NCI-H345 treated with DMSO at 0.1 percent for 48 hours (cell line): ENCODE measurements around the gene NEAT1.

Experiments
- DNase-seq: peaks from one replicate; lab custom pipeline; 2025; ENCODE audit not compliant: unreplicated experiment; lab: John Stamatoyannopoulos, UW

The NEAT1 gene

DNA sequence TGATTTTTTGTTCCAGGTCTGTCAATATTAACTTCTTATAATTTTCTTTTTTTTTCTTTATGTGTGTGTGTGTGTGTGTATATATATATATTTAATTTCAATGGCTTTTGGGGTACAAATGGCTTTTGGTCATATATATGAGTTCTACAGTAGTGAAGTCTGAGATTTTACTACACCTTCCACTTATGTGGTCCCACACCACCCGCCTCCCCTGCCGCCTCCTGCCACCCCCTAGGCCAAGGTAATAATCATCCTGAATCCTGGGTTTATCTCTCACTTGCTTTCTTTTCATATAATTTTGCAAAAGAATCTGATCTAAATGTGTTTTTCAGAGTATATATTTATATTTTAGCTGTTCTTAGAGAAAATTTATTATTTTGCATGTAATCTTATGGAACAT is 11.1 kb downstream of the NEAT1 start:
- no peak for DNase-seq

DNA sequence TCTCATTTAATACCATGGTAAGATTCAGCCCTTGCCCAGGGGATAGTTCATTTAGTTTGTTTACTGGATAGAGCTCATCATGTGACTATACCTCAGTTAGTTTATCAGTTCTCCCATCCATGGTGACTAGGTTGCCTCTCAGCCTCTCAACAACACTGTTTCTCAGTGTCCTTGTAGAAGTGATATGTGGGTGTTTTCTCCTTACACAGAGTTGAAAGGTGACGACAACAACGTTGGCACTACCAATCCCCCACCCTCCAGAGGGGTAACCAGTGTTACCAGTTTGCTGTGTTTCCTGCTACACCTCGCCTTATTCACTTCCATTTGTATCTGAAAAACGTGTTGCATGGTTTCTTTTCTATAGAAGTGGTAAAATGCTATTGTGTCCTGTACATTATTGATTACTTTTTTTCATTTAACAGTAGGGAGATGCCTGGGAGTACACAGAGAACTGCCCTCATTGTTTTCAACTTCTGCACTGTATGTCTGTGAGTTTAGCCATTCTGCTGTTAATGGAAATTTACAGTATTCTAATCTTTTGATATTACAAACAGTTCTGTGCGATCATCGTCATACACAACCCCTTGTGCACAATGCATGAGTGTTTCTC is 11.6 kb downstream of the NEAT1 start:
- no peak for DNase-seq

DNA sequence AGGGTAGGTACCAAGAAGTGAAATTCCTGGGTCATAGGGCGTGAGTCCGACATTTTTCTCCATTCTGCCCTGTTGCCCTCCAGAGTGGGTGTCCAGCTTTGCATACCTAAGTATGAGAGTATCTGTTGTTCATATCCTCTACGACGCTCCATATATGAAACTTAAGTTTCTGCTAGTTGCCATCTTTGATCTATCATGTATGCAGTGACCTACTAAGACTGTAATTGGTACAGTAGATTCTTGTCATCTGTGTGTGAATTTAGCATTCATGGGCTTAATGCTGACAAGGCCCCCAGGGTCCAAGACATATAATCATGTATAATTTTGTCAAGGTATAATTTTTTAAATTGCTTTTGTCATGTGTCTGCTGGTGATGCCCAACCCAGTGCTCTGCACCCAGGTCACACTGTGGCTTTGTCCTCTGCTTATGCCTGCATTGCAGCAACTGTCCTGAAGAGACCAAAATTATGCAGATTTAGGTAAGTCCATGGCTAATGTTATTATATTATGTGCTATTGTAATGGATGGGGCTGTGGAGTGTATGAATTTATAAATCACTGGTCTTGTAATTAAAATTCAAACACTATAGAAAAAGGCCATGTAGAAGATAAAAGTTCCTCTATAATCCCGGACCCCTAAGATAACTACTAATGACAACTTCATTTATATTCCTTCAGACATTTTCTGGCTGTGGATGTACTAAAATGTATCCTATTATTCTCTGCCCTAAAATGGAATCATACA is 12.2 kb downstream of the NEAT1 start:
- no peak for DNase-seq

DNA sequence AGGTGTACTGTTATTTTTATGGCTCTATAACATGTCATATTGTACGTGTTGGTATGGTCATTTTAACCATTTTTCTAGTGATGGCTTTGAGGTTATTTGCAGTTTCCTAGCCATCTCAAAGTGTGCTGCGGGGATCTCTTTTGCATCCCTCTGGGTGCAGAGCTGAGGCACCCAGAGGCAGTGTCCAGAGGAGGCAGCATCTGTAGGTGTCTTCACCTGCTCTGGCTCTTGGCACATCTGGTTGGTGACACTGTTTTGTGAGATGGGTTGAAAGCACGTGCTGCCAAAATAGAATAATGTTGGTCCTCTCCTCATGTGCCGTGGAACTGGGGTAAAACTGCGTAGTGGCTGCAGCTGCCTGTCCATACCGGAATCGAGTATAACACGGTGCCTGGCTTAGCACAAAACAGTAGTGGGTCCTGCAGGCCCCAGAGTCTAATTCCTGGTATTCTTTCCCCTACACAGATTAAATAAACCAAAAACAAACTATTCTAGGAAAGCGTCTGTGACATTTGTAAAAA is 12.9 kb downstream of the NEAT1 start:
- DNase-seq, result no peak

DNA sequence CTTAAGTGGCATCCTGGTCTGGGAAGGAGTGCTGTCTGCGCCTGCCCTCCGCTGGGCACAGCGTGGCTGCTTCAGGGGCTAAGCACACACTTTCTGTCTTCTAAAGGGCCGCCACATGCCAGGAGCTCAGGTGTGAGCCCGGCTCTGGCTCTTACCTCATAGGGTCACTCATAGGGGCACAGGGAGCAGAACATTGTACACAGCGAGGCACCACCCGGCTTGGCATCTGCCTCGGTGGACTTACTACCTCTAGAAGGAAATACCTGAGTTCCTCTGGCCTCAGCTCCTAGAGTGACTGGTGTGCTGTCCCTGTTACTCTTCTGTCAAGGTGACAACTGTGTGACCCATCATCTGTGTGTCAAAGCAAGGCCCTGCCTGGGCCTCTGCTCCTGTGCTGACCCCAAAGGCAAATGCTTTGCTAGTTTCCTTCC is 13.4 kb downstream of the NEAT1 start:
- no peak for DNase-seq

DNA sequence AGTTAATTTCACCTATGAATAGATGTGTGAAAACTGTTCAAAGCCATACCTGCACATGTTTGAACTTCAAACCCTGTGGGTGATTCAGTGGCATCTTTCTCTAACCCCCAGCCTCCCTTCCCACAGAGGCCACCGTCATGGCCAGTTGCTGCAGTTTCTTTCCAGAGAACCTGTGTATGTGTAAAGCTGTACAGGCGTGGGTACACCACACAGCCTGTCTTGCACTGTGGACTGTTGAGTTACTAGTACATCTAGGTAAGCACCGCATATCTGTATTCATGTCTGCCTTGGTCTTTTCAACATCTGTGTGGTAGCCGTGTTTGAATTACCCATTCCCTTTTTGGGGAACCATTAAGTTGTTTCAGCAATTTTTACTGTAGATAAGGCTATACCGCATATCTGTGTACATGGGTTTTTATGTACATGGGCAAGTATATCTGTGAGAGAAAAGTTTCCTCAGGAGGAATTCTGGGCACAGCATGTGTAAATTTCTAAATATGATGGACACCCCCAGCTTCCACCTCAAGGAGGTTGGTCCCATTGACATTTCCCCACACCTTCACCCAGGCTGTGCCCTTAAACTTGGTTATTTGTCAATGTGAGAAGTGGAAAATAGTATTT is 13.9 kb downstream of the NEAT1 start:
- DNase-seq, result no peak

DNA sequence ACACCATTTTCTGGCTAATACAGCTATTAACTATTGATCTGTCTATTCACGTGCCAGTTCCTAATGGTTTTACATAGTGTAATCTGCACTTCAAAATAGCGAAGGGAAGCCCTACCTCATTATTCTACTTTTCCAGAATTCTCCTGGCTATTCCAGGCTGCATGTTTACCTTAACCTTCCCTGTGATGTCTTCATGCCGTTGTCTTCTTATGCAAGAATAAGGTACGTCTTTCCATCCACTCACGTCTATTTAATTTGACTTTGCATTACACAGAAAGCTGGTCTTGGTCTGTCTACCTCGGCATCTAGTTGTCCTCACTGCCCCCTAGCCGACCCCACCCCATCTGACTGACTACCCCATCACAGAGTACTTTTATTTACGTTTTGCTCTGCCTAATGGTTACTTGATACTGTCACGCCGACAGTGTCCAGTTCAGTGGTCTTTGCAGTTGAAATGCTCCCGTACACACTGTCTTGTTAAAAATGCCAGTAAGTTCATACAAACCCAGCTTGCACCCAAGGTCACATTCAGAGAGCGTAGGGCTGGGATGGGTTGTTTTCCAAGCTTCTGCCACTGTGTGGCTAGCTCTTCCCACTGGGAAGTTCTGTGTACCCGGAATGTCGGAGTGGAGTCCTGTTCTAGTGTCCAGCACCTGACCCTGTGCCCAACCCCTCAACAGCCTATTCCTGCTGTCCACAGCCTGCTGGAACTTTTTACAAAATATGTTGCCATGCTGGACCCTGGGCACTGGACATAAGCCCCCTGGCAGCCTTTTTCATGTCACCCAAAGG is 15.0 kb downstream of the NEAT1 start:
- DNase-seq, result no peak

DNA sequence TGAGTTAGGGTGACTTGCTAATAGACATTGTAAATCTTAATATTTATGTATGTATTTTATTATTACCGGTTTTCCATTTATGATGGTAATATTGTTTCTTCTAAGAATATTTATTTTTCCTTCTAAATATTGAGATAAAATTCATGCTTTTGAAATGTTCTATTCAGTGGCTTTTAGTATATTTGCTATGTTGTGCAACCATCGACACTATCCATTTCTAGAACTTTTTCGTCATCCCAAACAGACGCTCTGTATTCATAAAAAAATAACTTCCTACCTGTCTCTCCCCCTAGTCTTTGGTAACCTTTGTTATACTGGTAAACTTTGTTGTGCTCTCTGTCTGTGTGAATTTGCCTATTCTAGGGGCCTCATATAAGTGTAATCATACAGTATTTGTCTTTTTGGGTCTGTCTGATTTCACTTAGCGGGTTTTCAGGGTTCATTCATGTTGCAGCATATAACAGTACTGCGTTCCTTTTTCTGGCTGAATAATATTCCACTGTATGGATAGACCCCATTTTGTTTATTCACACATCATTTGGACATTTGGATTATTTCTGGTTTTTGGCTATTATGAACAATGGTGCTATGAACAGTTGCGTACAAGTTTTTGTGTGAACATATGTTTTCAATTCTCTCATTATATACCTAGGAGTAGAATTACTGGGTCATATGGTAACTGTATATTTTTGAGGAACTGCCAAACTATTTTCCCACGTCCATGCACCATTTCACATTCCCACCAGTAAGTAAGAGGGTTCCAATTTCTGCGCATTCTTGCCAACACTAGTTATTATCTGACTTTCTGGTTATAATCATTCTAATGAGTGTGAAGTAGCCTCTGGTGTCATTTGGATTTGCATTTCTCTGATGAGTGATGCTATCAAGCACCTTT is 15.9 kb downstream of the NEAT1 start:
- no peak for DNase-seq

DNA sequence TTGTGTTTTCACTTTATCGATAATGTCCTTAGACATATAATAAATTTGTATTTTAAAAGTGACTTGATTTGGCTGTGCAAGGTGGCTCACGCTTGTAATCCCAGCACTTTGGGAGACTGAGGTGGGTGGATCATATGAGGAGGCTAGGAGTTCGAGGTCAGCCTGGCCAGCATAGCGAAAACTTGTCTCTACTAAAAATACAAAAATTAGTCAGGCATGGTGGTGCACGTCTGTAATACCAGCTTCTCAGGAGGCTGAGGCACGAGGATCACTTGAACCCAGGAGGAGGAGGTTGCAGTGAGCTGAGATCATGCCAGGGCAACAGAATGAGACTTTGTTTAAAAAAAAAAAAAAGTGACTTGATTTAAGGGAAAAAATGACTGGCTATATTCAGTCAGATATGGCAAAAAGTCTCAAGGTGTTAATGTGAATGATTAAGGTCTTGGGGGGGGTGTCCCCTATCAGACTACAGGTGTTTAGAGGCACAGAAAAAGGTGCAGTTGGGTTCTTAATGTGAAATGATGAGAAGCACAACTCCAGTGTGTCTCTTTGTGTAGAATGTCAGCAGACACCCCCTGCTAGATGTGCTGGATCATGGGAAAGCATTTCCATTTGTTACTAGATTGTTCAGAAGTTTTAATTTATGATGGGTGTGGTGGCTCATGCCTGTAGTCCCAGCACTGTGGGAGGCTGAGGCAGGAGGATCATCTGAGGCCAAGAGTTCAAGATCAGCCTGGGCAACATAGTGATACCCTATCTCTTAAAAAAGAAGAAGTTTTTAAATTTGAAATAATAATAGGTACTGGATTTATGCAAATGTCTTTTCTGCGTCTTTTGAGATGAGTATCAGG is 17.0 kb downstream of the NEAT1 start:
- DNase-seq, result no peak

DNA sequence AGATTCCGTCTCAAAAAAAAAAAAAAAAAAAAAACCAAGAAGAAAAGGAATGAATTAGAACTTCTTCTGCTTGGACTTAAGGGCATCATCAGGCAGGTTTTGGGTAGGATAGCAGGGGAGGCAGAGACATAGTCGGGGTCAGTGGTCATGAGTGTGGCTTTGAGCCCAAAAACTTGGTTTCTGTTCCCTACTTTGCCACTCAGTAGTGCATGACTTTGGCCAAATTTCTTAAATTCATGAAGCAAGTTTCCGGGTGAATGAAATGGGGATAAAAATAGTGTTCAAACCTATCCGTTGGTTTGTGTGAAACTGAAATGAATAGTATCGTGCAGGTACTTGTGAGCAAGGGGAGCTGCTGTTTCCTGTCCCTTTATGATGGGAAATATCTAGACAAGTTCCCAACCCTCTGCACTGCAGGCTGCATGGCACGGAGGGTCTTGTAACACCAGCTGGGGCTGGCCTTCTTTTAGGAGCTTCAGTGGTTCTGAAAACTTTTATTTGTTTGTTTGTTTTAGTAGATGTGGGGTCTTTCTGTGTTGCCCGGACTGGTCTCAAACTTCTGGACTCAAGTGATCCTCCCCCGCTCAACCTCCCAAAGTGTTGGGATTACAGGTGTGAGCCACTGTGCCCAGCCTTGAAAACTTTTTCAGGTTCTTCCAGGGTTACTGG is 18.4 kb downstream of the NEAT1 start:
- DNase-seq, result no peak

DNA sequence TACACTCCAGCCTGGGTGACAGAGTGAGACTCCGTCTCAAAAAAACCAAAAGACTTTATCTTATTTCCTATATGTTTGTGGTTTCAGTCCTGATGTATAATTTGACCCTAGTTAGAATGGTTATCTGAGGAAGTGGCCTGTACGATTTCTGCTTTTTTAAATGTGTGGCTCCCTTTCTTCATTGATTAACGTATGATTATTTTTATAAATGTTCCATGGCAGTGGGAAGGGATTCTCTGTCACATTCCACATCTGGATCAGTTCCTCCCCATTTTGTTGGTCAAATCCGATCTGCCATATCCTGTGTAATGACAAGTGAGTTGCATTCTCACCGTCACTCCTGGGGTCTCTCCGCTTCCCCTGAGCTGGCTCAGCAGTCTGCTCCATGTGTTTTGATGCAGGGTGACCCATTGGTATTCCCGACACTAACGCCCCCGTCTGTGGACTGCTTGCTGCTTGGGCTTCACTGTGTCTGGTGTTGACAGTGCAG is 20.3 kb downstream of the NEAT1 start:
- no peak for DNase-seq

DNA sequence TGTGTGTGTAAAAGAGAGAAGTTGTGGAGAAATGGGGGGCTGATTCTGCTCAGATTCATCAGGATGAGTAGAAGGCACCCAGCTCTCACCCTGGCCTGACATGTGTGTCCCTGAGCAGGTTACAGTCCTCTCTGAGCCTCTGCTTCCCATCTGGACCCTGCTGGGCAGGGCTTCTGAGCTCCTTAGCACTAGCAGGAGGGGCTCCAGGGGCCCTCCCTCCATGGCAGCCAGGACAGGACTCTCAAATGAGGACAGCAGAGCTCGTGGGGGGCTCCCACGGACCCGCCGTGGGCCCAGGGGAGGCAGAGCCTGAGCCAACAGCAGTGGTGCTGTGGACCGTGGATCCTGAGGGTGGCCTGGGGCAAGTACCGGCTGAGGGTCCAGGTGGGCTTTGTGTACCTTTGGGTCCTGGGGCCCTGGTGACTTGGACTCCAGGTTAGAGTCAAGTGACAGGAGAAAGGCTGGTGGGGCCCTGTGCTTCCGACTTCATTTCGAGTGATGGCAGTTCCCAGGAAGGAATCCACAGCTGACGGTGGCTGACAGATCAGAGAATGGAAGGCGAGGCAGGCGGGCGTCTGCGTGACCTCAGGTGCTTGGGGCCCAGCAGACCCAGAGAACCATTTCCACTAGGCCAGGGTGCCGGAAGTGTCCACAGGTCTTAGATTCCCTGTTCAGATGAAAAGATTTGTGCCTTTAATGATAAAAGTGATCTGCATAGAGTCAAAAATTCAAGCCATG is 21.9 kb downstream of the NEAT1 start:
- DNase-seq, result no peak

DNA sequence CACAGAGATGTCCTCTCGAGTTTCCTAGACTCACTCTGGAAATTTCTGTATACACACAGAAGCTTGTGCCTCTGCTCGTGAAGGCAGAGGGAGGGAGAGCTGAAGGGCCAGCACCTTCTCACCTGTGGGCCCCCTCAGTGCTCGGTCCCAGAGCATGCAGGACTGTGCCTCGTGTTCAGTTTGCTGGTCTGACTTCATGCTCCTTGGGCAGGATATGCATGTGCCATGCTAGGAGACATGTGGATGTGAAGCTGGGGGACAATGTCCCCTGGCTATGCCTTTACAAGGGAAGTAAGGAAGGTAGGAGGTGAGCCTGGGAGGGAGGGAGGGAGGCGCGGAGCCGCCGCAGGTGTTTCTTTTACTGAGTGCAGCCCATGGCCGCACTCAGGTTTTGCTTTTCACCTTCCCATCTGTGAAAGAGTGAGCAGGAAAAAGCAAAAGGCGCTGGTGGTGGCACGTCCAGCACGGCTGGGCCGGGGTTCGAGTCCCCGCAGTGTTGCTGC is 22.6 kb downstream of the NEAT1 start:
- no peak for DNase-seq

DNA sequence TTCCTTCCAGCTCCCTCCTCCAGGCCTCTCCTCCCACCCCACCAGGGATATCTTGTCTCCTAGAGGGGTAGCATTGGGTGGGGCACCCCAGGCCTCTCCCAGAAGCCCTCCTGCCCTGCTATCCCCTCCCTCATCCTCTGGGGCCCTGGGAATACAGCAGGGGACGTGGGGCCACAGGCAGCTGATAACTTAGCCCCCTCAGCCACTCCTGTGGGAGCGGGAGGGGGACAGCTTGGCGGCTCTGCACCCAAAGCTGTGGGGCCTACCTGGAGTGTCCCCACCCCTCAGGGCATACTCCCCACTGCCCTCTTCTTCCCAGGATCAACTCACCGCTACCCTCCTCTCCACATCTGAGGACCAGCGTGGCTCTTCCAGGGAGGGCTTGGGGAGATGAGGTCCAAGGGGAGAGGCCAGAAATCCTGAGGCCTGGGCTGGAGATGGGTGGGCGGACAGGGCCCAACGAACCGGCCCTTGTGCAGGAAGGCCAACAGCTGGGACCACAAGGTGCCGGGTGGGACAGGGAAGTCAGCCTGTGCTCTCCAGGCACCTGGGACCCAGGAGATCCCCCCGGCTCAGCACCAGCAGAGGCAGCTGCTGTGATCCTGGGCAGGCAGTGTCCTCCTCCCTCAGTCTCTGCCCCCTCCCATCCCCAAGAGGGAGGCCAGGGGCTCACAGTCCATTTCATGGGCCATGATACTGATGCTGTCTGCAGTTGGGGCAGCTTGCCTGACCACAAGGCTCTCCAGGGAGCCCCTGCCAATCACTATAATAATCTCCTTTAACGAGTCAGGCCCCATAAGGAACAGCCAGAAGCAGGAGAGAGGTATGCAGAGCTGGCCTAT is 23.2 kb downstream of the NEAT1 start:
- no peak for DNase-seq

DNA sequence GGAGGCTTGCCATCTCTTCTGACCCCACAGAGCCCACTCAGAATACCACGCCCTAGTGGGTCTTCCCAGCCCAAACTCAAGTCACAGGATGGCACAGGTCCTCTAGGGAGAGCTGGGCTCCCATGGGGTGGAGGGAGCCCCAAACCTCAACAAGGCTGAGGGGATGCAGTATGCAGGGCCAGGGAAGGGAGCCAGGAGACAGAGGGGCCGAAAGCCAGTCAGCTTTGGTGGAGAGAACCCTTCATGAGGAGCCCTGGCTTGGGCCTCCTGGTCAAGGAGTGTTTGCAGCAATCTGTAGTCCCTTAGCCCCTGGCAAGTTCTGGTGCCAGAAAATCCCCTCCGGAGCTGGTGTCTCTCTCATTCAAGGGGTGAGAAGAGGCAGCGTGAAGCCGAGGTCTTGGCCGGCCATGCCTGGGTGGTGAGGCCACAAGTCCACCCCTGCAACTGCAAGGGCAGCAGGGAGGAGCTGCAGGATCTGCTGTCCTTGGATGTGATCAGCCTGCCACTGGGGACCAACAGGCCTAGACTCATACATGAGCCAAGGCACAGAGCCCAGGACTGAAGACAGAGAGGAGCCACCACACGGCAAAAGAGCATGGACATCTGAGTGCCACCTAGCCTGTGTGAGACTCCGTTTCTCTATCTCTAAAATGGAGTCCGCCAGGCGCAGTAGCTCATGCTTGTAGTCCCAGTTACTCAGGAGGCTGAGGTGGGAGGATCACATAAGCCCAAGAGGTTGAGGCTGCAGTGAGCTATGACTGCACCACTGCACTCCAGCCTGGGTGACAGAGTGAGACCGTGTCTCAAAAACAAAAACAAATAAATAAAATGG is 24.1 kb downstream of the NEAT1 start:
- DNase-seq, result no peak

DNA sequence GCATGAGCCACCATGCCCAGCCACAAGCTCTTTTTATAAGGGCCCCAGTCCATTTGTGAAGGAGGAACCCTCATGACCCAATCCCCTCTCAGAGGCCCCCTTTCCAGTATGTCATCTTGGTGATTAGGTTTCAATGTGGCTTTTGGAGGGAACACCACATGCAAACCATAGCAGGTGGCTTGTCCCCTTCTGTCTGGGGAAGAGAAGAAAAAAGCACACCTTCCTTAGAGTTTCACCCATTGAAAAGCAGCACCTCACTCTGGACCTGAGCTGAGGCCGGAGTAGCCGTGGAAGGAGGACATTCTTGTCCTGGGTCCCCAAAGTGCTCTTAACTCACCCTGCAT is 25.4 kb downstream of the NEAT1 start:
- no peak for DNase-seq
